B cell (primary cell): ENCODE measurements around the gene MPND. TPM values are rescaled to one million over a fixed set of nuclear protein-coding genes. Genes with fewer than 3 reads are reported as not detected.
A peak's percentile ranks its signal among the peaks of the same experiment; 100 is the strongest.

Experiments
- ATAC-seq: fragments of 200-7000 bp; cut with Tn5 transposase; one replicate; pipeline ENCODE4 v1.10.0; 2021; ENCODE audit warnings: low read depth, mild to moderate bottlenecking, moderate number of reproducible peaks, moderate library complexity
- CTCF ChIA-PET: fragments of 350-600 bp; sonication (Branson Sonifier 250); formaldehyde crosslinking; loops from one replicate; lab custom pipeline; 2021; ENCODE audit warnings: antibody characterized with exemption, inconsistent platforms; lab: Charles Lee
- POLR2A ChIA-PET: fragments of 350-600 bp; sonication (Branson Sonifier 250); formaldehyde crosslinking; loops from one replicate; lab custom pipeline; 2021; ENCODE audit warnings: antibody characterized with exemption; lab: Charles Lee
- DNase-seq: peaks from one replicate; pipeline ENCODE4 v3.0.0; 2013
- H2AFZ ChIP-seq: 2 replicates; pipeline ENCODE4 v1.6.1; 2012; ENCODE audit warnings: mild to moderate bottlenecking, low read depth, low read length; ENCODE audit not compliant: insufficient read depth, poor library complexity, severe bottlenecking
- H3K27ac ChIP-seq, 2 donors: 1 replicate in 1 of 2; 2 replicates in 1 of 2; pipeline ENCODE4 v1.5.1; 2012 to 2013; ENCODE audit warnings: low read length in 2 of 2, mild to moderate bottlenecking in 2 of 2, moderate library complexity in 1 of 2
- H3K27me3 ChIP-seq, 4 experiments: fragments of 200-600 bp in 1 of 4; sonication (generic) in 1 of 4; replicated peaks in 1 of 4; 1 replicate in 2 of 4; 2 replicates in 2 of 4; pipeline versions ENCODE4 v1.6.1 to v1.7.0; 2013 to 2016; ENCODE audit warnings: low read length in 3 of 4, mild to moderate bottlenecking in 2 of 4, mixed read lengths in 1 of 4, moderate library complexity in 1 of 4; ENCODE audit not compliant: insufficient read depth in 4 of 4, control insufficient read depth in 3 of 4; ENCODE audit errors: control extremely low read depth in 1 of 4
- H3K36me3 ChIP-seq, 2 experiments: replicated peaks in 1 of 2; 1 replicate in 1 of 2; 2 replicates in 1 of 2; pipeline versions ENCODE4 v1.6.1 to v1.7.1; 2013; ENCODE audit warnings: low read length in 1 of 2; ENCODE audit not compliant: insufficient read depth in 2 of 2, control insufficient read depth in 1 of 2; ENCODE audit errors: control extremely low read depth in 1 of 2, extremely low read depth in 1 of 2
- H3K4me1 ChIP-seq, 2 donors: fragments of 200-600 bp in 1 of 2; sonication (generic) in 1 of 2; 1 replicate in 1 of 2; 2 replicates in 1 of 2; pipeline versions ENCODE4 v1.5.1 to v1.6.1; 2013 to 2017; ENCODE audit warnings: low read length in 2 of 2; ENCODE audit not compliant: control insufficient read depth in 2 of 2, insufficient read depth in 2 of 2
- H3K4me2 ChIP-seq: replicated peaks from 2 replicates; pipeline ENCODE3; 2012; ENCODE audit warnings: mild to moderate bottlenecking, low read depth, low read length; ENCODE audit not compliant: poor library complexity, severe bottlenecking
- H3K4me3 ChIP-seq, 5 experiments: fragments of 200-600 bp in 1 of 5; sonication (generic) in 1 of 5; 1 replicate in 3 of 5; 2 replicates in 2 of 5; pipeline versions ENCODE4 v1.5.1 to v1.7.0; 2011 to 2016; ENCODE audit warnings: low read length in 4 of 5, mild to moderate bottlenecking in 4 of 5, low read depth in 2 of 5, control low read depth in 1 of 5, moderate library complexity in 1 of 5; ENCODE audit not compliant: insufficient read depth in 1 of 5; ENCODE audit errors: control extremely low read depth in 1 of 5, extremely low read depth in 1 of 5
- H3K79me2 ChIP-seq: fragments of 200-600 bp; sonication (generic); one replicate; pipeline ENCODE4 v1.6.0; 2016; ENCODE audit warnings: low read length; ENCODE audit not compliant: control insufficient read depth, insufficient read depth
- H3K9ac ChIP-seq: fragments of 200-600 bp; sonication (generic); 2 replicates; pipeline ENCODE4 v1.6.1; 2017; ENCODE audit warnings: mild to moderate bottlenecking, low read length, moderate library complexity
- H3K9me3 ChIP-seq, 3 donors: one replicate each; pipeline versions ENCODE4 v1.6.1 to v1.7.1; 2013; ENCODE audit warnings: low read length in 2 of 3; ENCODE audit not compliant: control insufficient read depth in 2 of 3, insufficient read depth in 1 of 3; ENCODE audit errors: control extremely low read depth in 1 of 3
- H4K20me1 ChIP-seq: 2 replicates; pipeline ENCODE4 v1.6.0; 2012; ENCODE audit warnings: mild to moderate bottlenecking, low read length; ENCODE audit not compliant: insufficient read depth, control insufficient read depth, poor library complexity, severe bottlenecking
- H3K27ac Mint-ChIP-seq: one replicate; pipeline ENCODE4 v1.8.0; 2021; ENCODE audit warnings: mixed read lengths
- H3K27me3 Mint-ChIP-seq: one replicate; pipeline ENCODE4 v1.8.0; 2021; ENCODE audit warnings: mixed read lengths
- H3K4me1 Mint-ChIP-seq: one replicate; pipeline ENCODE4 v1.8.0; 2021; ENCODE audit warnings: mixed read lengths
- H3K4me3 Mint-ChIP-seq: one replicate; pipeline ENCODE4 v1.8.0; 2021; ENCODE audit warnings: mixed read lengths
- H3K9me3 Mint-ChIP-seq: one replicate; pipeline ENCODE4 v1.8.0; 2022; ENCODE audit warnings: mixed read lengths; ENCODE audit not compliant: insufficient read depth
- EZH2 ChIP-seq: IDR thresholded peaks from 2 replicates; pipeline ENCODE4 v1.6.1; 2012; ENCODE audit warnings: borderline replicate concordance, low read depth, mild to moderate bottlenecking, moderate library complexity, low read length; ENCODE audit not compliant: insufficient read depth, poor library complexity, severe bottlenecking
- WGBS: methylation state at CpG from one replicate; pipeline ENCODE4 v1.1.5; 2013; ENCODE audit warnings: missing lambda C conversion rate; ENCODE audit not compliant: insufficient coverage; 5-methylcytosine and 5-hydroxymethylcytosine counted together
- intact Hi-C: fragments of 100-400 bp; cut with micrococcal nuclease; formaldehyde crosslinking; loops from one replicate; pipeline ENCODE4 v1.10.0; 2022
- polyA plus RNA-seq: library from polyadenylated mRNA; depleted of rRNA; stranded (reverse); fragments of >200 nt; gene quantifications from 2 replicates; pipeline ENCODE4 v1.2.3, GENCODE V29; 2012
- total RNA-seq, 2 donors: library from RNA; stranded (reverse); fragments of 120-200 nt in 1 of 2; gene quantifications; 1 replicate in 1 of 2; 2 replicates in 1 of 2; pipeline versions ENCODE4 v1.2.3 to v1.2.4, GENCODE V29; 2013 to 2022
- TF ChIP-seq, protein P1 (sequence below): fragments of 200-600 bp; IDR thresholded peaks from one replicate; pipeline ENCODE4 v1.8.0; 2022; ENCODE audit warnings: antibody characterized with exemption, mild to moderate bottlenecking

The MPND gene
- total and polyA plus RNA-seq, 2 donors (not counting 1 experiment from before 2014, with no cell fraction given): 14.5 to 25.6 TPM

DNA sequence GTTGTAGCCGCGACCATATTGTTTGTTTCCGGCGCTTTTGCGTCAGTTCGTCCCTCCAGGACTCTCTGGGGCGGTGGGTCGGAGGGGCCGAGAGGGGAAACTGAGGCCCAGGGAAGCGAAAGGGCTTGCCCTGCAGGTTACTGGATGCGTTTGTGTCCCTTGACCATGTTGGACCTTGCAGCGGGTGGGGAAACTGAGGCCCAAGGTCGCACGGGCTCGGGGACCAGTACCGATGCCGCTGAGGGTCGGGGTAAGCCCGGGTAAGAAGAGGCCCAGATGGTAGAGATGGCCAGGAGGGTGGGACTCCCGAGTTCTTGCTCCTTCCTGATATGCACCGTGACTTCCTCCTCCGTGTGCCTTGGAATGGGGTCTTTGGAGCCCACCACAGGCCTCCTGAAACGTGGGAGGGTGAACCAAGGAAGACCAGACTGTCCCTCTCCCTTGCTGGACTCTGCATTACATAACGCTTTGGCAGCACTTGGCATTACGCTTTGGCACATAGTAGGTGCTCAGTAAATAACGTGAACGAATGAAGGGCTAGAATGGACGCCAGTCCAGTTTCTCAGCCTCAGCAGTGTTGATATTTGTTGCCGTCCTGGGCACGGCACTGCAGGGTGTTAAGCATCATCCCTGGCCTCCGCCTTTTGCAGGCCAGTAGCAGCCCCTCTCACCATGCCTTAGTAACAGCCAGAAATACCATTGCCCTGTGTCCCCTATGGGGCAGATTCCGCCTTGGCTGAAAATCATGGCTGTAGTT, 59.8 kb downstream of the MPND start:
- H3K9me3 ChIP-seq: no peaks in the 10 kb centered on the region
- no peaks in the 10 kb centered on the region for H3K36me3 ChIP-seq
- POLR2A ChIA-PET: interaction anchor here (1.0 kb wide), 1 partner anchor 34 kb away, joined by 3 read pairs; no protein-coding TSS in a partner anchor
- H2AFZ ChIP-seq: peak overlapping the region; percentile 86
- TF ChIP-seq, protein P1, sequence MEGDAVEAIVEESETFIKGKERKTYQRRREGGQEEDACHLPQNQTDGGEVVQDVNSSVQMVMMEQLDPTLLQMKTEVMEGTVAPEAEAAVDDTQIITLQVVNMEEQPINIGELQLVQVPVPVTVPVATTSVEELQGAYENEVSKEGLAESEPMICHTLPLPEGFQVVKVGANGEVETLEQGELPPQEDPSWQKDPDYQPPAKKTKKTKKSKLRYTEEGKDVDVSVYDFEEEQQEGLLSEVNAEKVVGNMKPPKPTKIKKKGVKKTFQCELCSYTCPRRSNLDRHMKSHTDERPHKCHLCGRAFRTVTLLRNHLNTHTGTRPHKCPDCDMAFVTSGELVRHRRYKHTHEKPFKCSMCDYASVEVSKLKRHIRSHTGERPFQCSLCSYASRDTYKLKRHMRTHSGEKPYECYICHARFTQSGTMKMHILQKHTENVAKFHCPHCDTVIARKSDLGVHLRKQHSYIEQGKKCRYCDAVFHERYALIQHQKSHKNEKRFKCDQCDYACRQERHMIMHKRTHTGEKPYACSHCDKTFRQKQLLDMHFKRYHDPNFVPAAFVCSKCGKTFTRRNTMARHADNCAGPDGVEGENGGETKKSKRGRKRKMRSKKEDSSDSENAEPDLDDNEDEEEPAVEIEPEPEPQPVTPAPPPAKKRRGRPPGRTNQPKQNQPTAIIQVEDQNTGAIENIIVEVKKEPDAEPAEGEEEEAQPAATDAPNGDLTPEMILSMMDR: no peak
- TF ChIP-seq EZH2: no peak
- Mint-ChIP-seq H3K9me3 (no peaks in the 10 kb centered on the region), H3K4me1 (peaks cover 40% of the 10 kb centered on the region), H3K4me3 (peak overlapping the region; percentile 88), H3K27ac (peak overlapping the region; percentile 77), H3K27me3 (no peaks in the 10 kb centered on the region)
- intact Hi-C loops: loop anchor here (5.0 kb wide), 1 partner anchor 641 kb away; the partner anchor contains the start of genes APBA3 and MRPL54
- ATAC-seq (no peak), DNase-seq (peak; percentile 27)
- WGBS: 14% methylated on average over 32 of the region's 32 CpGs
- H3K9ac ChIP-seq: peak overlapping the region; percentile 85
- H3K27ac ChIP-seq: peak overlapping the region; percentile 34 to 97
- H3K4me1 ChIP-seq: peaks cover 29 to 40% of the 10 kb centered on the region in 2 donors
- H3K4me3 ChIP-seq: peak overlapping the region in 4 of 5 experiments; percentile 63 to 81 (median 70)
- H3K4me2 ChIP-seq: peak overlapping the region; percentile 99
- peaks cover 47% of the 10 kb centered on the region for H3K79me2 ChIP-seq
- H4K20me1 ChIP-seq: peaks cover 15% of the 10 kb centered on the region
- H3K27me3 ChIP-seq: no peaks in the 10 kb centered on the region
- CTCF ChIA-PET: interaction anchor here (0.9 to 1.3 kb wide), 3 partner anchors 23 to 68 kb away, joined by 3 to 5 read pairs (median 4); no protein-coding TSS in a partner anchor

GRCh38 chr19:4405977-4406376, 62.6 kb downstream of the MPND start:
- Histone ChIP-seq H3K4me3 (no peak overlapping the region), H3K79me2 (peaks cover 45% of the 10 kb centered on the region), H2AFZ (no peak overlapping the region), H3K4me2 (no peak overlapping the region), H3K9ac (no peak overlapping the region), H3K4me1 (peaks cover 18 to 19% of the 10 kb centered on the region in 2 donors), H3K36me3 (peaks cover 0 to 3% of the 10 kb centered on the region in 2 experiments), H3K9me3 (no peaks in the 10 kb centered on the region), H3K27me3 (no peaks in the 10 kb centered on the region), H4K20me1 (no peaks in the 10 kb centered on the region), H3K27ac (no peak overlapping the region)
- Mint-ChIP-seq H3K27ac (no peak overlapping the region), H3K4me1 (peaks cover 23% of the 10 kb centered on the region), H3K4me3 (no peak overlapping the region), H3K27me3 (no peaks in the 10 kb centered on the region), H3K9me3 (no peaks in the 10 kb centered on the region)
- ChIA-PET POLR2A (no interaction called here), CTCF (interaction anchor here (0.6 kb wide), 1 partner anchor 138 kb away, joined by 3 read pairs; no protein-coding TSS in a partner anchor)
- WGBS: 85% methylated on average over 7 of the region's 8 CpGs
- no peak for TF ChIP-seq EZH2
- TF ChIP-seq, protein P1: no peak
- intact Hi-C loops: no loop called here
- ATAC-seq: no peak
- DNase-seq: no peak
